NCI-H2081 (cell line): ENCODE results near the gene CNTN3.

Experiments used
- DNase-seq, 2 experiments: peaks; one replicate each; lab custom pipeline; 2025; lab: John Stamatoyannopoulos, UW

The CNTN3 gene

DNA sequence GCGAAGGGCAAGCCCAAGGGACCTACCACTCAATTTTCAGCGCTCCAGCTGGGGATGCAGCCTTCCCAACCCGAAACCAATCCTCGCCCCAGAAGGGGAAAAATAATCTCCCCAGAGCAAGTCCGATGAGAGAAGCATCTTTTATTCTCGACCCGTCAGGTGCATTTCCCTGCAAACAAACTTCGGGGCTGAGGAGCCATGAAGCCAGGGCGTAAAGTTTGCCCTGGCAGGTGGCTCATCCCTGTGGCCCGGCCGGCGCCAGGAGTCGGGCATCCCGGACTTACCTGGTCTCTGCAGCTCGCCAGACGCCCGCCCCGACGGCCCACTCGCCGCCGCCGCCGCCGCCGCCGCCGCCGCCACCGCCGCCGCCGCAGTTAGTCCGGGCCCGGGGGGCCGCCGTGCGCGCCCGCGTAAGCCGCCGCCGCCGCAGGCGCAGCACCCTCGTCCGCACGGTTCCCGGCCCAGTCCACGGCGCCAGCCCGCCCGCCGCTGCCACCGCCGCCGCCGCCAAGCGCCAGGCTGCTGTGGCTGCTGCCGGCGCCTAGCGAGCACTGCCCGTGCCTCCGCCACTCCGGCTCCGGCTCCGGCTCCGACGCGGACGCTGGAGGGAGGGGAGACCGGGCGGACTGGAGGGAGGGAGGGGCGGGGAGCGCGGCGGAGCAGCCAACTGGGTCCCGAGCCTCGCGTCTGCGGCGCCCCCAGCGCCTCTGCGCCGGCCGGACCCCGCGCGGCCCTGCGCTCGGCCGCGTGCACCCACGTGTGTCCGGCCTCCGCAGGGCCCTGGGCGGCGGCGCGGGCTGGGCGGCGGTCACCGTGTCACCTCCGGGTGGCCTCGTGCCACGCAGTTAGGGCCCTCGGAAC, at the start of gene CNTN3:
TSS of gene CNTN3 (minus strand) at position 553 of the 861 bp plus-strand sequence. CDS start 93,547 bp downstream, outside the sequence.
- peak; percentile 45 to 61 for DNase-seq

DNA sequence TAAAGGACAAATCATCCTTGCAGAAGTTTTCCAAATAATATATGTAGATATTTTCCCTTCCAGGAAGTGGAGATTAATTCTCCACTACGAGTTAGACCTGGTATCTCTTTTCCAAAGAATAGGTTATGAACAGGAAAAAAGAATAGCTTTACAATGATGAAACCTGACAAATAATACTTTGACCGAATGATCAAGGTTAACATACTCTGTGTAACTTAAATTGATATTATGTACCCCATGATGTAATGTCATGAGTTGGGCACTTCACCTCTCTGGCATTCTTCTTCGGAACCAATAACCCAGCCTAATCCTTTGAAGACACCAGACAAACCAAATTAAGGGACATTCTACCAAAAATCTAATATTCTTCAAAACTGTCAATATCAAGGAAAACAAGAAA, 48.7 kb upstream of the CNTN3 start:
- DNase-seq: no peak

DNA sequence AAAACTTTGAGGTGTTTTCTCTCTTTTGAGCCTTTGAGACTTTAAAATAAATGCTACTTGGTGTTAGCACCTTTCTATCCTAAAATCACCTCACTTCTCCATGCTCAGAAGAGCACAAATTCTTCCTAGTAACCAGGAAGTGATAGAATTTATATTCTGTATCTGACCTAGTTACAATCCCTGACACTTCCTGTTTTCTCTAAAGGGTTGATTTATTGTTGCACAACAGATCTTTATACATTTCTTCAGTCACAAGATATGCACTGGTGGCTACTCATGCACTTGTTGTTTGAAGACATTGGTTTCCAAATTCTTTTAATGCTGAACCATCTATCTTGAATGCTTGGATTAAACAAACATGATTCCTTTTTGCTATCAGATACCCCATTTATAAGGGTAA, 47.2 kb upstream of the CNTN3 start:
- no peak for DNase-seq

DNA sequence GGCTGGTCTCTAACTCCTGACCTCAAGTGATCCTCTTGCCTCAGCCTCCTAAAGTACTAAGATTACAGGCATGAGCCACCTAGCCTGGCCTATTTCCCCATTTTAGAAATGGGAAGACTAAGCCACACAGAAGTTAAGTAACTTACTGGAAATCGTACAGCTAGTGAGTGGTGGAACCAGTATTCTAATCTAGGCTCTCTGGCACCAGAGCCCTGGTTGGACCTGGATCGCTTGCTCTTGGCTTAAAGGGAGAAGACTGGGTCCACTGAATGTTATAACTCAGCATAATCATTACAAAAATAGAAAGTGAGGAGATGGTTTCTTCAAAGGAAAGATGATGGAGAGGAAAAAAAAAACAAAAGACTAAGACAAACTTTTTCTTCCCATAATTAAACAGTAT, 37.4 kb upstream of the CNTN3 start:
- DNase-seq: no peak

DNA sequence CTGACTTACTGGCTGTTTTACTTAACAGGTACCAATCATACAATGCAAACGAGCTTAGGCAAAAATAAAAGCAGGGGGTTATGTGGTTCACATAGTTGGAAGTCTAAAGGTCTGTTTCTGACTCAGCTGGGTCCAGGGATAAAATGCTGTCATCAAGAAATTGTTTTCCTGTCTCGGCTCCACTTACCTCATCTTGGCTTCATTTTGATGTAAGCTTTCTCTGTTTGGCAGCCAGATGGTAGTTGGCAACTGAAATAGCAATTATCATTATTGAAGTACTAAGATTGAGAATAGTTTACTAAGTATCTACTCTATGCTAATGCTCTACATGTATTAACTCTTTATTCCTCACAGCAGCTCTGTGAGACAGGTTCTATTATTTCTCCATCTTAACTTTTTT, 36.8 kb upstream of the CNTN3 start:
- DNase-seq: no peak

DNA sequence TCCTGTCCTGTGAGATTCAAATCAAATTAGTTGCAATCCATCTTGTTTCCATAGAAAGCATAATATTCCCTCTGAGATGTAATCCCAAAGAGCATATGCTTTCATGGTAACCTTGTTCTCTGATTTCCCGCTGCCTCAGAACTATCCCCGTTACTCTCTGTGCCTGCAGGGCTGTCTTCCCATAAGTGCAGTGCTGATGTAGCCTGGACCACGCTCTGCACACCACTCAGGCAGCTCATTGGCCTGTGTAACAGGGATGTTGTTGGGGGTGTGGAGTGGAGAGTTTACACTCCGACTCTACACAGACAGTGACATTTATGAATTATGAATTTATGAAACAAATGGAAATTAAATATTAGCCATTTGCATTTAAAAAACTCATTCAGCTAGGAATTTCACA, 33.6 kb upstream of the CNTN3 start:
- no peak for DNase-seq

DNA sequence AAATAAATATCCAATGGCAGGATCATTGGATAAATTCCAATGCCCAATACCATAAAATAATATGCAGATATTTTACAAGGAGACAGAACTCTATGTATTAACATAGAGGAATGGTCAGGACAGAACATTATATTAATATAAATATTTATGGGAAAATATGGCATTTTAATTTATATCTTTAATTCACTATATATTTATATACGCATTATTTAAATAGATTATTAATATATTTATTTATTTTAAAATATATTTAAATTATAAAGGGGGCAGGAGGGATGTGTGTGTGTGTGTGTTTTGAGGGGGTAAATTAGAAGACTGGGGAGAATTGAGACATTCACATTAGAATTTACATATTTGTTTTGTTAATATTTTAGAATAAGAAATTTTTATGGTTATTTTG, 31.6 kb upstream of the CNTN3 start:
- DNase-seq: no peak

DNA sequence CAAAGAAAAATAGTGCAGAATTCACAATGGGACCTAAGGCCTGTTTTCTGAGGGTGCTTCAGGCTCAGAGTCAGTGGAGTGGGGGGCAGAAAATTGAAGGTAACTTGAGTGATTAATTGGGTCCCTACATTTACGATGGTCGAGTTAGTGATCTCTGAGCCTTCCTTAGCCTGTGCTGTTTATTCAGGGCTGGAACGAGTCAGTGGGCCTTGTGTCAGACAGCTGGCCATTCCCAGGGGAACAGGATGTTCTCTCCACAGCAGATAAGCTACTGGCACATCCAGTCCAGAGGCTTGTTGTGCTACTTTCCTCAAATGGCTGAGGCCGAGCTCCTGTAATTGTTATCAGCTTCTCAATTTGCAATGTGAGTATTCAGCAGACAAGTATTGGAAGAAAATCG, 29.2 kb upstream of the CNTN3 start:
- DNase-seq: no peak

DNA sequence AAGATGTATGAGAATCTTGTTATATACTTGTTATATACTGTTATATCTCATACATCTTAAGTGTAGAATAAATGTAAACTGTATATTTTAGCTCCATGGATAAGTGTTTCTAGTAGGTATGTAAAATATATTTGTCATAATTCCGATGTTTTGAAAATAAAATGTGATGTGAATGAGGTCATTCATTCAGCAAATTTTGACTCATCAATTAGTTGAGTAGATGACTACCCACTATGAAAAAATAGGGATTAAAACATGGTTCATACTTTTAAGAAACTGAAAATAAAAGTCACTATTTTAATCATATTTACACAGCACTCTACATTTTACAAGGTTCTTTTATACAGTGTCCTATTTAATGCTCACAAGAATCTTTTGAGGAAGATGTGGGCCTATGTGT, 28.4 kb upstream of the CNTN3 start:
- no peak for DNase-seq

DNA sequence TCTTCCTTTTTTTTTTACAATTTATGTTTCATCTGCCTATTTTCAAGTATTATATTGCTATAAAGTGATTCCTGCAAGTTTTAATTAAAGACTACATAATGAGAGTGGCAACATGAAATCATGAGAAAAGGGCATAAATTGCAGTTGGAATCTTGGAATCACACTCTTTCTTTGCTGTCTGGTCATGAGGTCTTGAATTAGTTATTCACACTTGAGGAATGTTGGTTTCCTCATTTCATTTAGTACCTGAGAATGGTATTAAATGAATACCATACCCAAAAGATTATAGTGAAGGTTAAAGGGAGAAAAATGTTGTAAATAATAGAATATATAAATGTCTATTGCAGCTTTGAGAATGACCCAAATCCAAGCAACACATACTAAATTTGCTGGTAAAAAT, 25.8 kb upstream of the CNTN3 start:
- no peak for DNase-seq

DNA sequence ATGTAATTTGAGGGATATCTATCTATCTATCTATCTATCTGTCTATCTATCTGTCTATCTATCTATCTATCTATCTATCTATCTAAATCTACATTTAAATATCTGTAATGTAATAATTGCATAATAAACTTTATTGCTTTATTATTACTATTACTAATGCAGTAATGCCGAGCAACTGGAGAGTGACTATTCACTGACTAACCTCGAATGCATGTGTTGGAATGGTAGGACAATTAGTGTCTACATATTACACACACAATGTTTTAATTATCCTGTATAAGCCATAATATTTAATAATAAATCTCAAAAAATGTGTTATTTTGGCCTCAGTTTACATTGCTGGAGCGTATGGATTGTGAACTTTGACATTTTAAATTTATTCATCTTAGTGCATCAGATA, 25.2 kb upstream of the CNTN3 start:
- no peak for DNase-seq

DNA sequence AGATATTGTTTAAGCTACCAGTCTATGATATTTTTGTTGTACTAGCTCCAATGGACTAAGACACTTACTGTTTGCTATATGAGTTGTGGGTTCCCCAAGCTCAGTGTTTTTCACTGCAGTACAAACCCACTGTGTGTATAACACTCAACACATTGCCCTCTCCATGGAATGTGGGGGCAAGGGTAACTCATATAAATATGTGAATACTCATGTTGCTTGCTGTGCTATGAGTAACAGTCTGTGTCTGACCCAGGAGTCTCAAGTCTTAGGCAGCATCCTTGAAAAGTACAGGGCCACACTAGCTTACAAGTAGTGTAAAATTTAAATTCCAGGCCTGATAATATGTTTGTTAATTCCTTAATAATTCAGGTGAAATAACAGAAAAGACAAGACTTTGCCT, 22.5 kb upstream of the CNTN3 start:
- no peak for DNase-seq

DNA sequence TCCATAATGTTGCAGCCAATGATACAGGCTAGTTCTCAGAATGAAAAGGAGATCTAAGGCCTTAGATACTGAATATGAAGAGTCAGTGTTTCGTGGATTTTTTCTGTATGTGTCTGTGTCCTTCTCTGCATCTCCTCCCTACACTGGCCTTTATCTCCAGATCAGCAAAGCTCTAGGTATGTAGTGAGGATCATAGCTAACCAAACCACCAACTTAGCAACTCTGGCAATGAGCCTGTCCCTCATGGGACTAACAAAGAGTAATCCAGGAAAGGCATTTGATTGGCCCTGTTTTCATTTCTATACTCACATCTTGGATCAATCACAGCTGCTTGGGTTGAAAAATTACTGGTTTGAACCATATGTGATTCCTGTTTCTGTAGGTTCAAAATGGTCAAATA, 18.6 kb upstream of the CNTN3 start:
- no peak for DNase-seq

DNA sequence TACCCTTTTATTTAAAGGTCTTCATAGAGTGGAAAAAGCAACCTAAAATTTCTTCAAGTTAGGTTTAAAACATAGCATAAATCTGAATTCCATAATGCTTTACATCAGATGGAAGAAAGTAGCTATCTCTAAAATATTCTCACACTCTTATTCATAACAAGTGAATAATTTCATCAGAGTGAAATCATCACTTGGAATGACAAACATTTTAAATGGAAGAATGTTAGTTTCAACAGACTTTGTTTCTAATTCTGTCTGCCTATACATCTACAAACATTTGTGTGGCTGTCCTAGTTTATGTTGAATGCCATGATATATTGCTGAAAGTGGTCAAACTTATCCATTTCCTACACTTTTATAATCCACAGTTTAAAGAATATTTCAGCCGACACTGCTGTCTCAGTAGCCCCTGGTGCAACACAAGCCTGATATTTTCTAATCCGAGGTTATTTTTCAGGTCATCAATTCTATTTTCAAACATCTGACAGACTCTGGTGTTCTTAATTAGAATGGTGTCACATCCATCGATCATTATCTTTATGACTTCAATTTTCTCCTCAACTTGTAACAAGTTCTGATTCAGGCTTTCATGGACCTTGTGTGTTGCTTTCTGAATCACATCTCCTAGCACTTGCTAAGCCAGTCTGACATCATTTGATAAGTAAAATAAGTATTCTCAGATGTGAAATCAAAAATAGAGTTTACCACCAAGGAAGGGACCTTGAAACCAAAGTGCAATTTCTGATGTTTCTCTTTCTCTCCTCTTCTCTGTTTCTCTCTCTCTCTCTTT, 17.1 kb upstream of the CNTN3 start:
- no peak for DNase-seq

DNA sequence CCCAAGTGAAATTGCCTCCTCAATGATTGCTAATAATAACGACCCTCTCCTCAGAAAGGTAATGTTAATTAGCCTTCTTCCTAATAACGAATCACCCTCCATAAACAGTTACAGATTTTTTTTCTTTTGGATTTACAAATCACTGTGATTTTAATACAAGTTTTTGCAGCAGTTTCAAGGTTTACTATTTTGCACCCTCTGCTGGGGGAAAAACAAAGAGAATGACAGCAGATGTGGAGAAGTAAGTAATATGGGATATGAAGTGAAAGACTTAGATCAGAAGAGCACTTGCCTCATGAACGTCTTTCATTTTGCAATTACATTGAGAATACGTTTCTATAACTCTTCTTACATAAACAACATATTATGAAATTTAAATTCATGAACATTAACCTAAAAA, 16.1 kb upstream of the CNTN3 start:
- DNase-seq: no peak

DNA sequence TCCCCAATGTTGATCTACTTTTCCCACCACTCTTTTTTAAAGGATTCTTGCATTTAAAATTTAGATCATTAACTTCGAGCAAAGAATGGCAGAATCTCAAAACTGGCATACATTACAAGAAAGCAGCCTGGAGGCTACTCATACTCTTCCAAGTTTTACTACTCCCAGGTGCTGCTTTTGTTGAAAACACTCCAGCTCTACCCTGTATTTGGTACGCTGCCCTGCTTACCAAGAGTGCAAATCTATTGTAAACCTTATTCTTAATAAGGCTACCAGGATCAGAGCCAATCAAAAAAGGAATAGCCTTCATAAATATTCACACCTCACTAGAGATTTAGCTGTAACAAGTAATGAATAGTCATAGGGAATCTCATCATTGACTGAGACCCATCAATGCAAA, 11.6 kb upstream of the CNTN3 start:
- DNase-seq: no peak

DNA sequence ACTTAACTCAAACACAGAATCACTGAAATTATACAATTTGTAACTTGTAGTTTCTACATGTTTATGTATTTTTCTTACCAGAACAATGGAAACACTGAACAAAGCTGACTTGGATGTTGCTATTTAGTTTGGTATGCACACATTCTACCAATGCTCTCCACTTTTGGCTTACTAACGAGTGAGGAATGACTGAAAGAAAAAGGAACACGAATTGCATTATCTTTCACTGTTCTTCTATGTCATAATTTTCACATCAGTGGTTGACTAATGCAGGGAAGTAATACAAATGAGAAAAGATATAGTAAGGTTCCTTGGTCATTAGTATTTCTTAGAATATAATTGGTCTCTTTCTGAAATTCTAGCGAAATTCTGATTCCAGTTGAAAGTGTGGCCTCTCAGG, 9.8 kb upstream of the CNTN3 start:
- DNase-seq: no peak

DNA sequence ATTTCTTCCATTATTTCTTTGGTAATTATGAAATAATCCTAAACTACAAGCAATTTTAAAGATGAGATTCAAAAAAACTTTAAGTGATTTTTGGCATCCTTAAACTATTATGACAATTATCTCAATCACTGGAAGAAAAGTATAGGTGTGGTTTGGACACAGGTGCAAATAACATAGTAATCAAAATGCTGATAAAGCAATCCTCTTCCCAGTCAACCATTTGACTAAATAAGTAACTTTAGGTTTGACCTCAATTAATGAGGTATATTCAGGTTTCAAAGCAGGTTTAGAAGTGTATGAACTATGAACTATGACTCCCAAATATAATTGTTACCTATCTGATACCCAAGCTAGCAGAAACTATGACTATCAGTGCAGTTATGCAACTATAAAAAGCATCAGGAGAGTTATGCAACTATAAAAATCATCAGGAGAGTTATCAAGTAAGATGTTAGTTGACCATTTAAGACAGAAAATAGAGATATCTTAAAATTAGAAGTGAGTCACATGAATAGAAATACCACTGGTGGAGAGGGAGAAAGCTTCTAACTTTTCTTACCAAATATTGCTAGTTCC, 8.9 kb upstream of the CNTN3 start:
- no peak for DNase-seq

DNA sequence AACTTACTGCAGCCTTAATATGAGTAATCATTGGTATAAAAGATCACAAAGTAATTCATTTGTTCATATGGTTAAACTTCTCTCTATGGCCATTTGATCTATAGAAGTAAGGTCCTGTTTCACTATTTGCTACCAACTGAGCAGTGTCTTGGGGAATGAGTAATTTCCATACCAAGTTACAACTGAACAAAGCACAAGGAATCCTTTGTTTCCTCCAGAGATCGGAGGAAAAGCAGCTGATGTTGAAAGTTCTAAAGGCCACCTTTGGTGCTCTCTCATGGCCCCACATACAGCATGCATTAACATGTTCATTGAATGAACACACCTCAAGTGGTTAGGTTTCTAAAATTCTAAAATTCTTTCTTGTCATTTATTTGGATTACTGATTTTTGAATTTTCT, 7.1 kb upstream of the CNTN3 start:
- no peak for DNase-seq

DNA sequence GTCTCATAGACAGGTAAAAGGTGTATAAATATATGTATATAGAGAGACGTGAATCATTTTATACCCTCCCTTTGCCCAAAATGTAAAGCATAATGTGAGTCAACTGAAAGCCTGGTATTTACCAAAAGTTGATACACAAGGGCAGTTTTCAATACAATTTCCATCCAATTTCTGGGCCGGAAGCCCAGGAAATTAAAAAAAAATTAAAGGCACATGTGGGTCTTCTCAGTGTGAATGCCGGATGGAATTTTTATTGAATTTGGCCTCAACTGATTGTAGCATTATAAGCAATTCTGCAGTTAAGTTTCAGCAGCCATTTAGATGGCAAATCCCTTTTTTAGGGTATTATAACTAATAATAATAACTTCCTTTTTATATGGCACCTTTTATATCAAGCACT, 3.3 kb upstream of the CNTN3 start:
- DNase-seq: no peak

DNA sequence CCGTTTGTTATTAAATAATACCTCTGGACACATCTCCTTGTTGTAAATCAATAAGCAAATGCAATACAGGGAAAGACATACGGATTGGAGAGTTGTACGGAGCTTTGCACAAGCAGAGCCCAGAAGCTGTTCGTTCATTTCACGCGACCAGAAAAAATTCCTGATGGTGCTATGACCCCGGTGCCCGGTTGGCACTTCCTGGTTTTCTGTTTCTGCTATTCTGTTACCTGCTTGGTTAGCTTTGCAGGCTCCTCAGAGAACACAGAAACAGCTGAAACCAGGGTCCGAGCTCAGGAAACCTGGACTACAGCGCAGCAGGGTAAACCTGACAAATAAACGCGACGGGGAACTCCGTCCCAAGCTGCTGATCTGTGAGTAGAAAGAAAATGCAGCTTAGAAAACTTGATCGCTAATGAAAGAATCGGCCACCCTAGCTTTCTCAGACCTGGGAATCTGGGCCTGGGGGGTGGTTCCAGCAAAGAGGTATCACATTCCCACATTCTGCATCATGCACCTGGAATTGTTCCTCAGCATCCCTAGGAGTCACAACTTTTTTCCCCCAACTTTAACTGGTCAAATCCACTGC, 845 bp downstream of the CNTN3 start:
- no peak for DNase-seq

DNA sequence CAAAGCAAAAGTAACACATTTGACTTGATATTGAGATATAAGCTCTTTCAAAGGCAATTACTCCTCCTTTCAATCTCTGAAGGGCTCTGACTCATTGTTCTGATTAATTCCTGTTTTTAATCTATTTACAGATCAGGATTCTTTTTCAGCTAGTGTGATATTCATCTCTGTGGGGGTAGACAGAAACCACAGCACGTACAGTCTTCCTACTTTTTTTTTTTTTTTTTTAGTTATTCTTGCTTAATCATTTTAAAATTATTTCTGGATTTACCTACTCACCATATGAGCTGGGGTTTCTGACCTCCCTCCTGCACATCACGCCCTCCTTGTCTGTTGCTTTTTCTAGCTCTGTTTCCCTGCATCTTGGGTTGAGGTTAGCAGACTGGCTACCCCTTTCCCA, 1.4 kb downstream of the CNTN3 start:
- DNase-seq: no peak

DNA sequence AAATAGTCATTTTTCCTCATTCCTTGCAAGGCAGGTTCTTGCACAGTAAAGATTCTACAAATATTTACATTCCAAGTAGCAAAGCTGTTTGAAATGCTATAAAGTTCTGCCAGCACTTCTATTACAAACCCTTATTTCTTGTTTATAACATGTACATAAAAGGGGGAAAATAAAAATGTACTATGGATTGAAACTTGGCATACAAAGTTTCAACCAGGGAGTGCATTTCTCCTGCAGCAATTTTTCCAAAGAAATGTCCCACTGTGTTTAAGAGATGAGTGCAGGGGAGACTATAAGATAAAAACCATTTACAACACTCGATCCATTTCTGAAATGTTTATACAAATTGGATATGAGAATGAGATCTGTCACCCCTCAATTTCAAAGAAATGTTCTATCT, 3.3 kb downstream of the CNTN3 start:
- no peak for DNase-seq
